Measurements from ENCODE around the gene DNAJB8. TPM values are rescaled to one million over a fixed set of nuclear protein-coding genes. Genes with fewer than 3 reads are reported as not detected.

DNAJB8 gene
- total and polyA plus RNA-seq, 3 experiments from 2014 or later = not detected

DNA sequence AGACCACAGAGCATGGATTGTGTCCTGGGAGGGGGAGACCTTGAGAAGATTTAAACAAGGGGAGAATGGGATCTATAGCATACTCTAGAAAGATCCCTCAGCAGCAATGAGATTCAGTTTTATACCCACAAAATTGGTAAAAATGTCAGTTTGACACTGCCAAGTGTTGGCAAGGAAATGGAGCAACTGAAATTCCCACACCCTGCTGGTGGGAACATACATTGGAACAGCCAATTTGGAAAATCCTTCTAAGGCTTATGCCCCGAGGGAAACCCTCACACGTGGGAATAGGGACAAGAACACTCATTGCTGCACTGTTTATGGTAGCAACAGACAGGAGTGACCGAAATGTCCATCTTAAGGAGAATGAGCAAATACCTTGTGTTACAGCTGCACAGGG lies 5.0 kb upstream of the DNAJB8 start:
- peaks cover 21 to 38% of the 10 kb centered on the region in 2 donors for H3K27me3 Mint-ChIP-seq
- H3K4me3 ChIP-seq (ENCODE audit: low read length) = no peak overlapping the region
- no peaks in the 10 kb centered on the region for H3K4me1 ChIP-seq (ENCODE audit: insufficient read depth, low read length)
- no peaks in the 10 kb centered on the region for H3K36me3 Mint-ChIP-seq
- ChIA-PET CTCF (no interaction called here), POLR2A (no interaction called here)
- no peaks in the 10 kb centered on the region for H3K9me3 ChIP-seq (ENCODE audit: low read length)
- no peak for DNase-seq
- peaks cover 4 to 6% (median 4%) of the 10 kb centered on the region in 3 donors for H3K4me1 Mint-ChIP-seq
- peak overlapping the region in 2 of 8 donors; percentile 48 to 51 for H3K27ac Mint-ChIP-seq
- no peaks in the 10 kb centered on the region for H3K9me3 Mint-ChIP-seq
- no peak overlapping the region for H3K27ac ChIP-seq (ENCODE audit: low read depth, low read length)
- no peaks in the 10 kb centered on the region for H3K36me3 ChIP-seq (ENCODE audit: insufficient read depth, low read length)
- H3K27me3 ChIP-seq (ENCODE audit: insufficient read depth, low read length, poor library complexity, severe bottlenecking) = no peaks in the 10 kb centered on the region
- no peak overlapping the region for H3K4me3 Mint-ChIP-seq

DNA sequence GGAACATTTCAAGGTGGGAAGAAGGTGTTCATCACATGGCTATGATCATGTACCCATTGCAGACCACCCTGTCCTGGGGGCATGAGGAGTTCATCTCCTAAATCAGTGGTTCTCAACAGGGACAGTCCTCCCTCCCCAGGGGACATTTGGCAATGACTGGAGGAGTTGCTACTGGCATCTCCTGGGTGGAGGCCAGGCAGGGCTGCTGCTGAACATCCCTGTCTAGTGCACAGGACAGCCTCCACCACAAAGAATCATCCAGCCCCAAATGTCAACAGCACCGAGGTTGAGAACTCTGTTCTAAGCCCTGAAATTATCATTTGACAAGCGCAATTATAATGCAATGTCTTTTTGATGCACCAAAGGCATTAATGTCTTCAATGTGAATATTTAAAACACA lies 4.4 kb upstream of the DNAJB8 start:
- Mint-ChIP-seq H3K4me3 (no peak overlapping the region), H3K4me1 (peaks cover 4 to 6% (median 4%) of the 10 kb centered on the region in 3 donors), H3K36me3 (no peaks in the 10 kb centered on the region), H3K27ac (no peak overlapping the region), H3K27me3 (peaks cover 21 to 44% of the 10 kb centered on the region in 2 donors), H3K9me3 (no peaks in the 10 kb centered on the region)
- DNase-seq = no peak
- Histone ChIP-seq H3K9me3 (ENCODE audit: low read length) (no peaks in the 10 kb centered on the region), H3K27ac (ENCODE audit: low read depth, low read length) (no peak overlapping the region), H3K4me1 (ENCODE audit: insufficient read depth, low read length) (no peaks in the 10 kb centered on the region), H3K36me3 (ENCODE audit: insufficient read depth, low read length) (no peaks in the 10 kb centered on the region), H3K4me3 (ENCODE audit: low read length) (no peak overlapping the region), H3K27me3 (ENCODE audit: insufficient read depth, low read length, poor library complexity, severe bottlenecking) (no peaks in the 10 kb centered on the region)
- POLR2A ChIA-PET = no interaction called here
- CTCF ChIA-PET = no interaction called here

GRCh38 chr3:128470134-128470899 lies 3.6 kb upstream of the DNAJB8 start:
- Mint-ChIP-seq H3K4me1 (peaks cover 4 to 6% (median 4%) of the 10 kb centered on the region in 3 donors), H3K27ac (no peak overlapping the region), H3K9me3 (no peaks in the 10 kb centered on the region), H3K36me3 (peaks cover 0 to 2% (median 0%) of the 10 kb centered on the region in 3 donors), H3K4me3 (no peak overlapping the region), H3K27me3 (peaks cover 24 to 52% of the 10 kb centered on the region in 2 donors)
- DNase-seq = no peak
- no peak overlapping the region for H3K27ac ChIP-seq (ENCODE audit: low read depth, low read length)
- no peaks in the 10 kb centered on the region for H3K36me3 ChIP-seq (ENCODE audit: insufficient read depth, low read length)
- POLR2A ChIA-PET = no interaction called here
- no peaks in the 10 kb centered on the region for H3K9me3 ChIP-seq (ENCODE audit: low read length)
- CTCF ChIA-PET = no interaction called here
- no peaks in the 10 kb centered on the region for H3K4me1 ChIP-seq (ENCODE audit: insufficient read depth, low read length)
- H3K4me3 ChIP-seq (ENCODE audit: low read length) = no peak overlapping the region
- H3K27me3 ChIP-seq (ENCODE audit: insufficient read depth, low read length, poor library complexity, severe bottlenecking) = no peaks in the 10 kb centered on the region

- no peaks in the 10 kb centered on the region for H3K9me3 Mint-ChIP-seq
- peaks cover 4 to 6% (median 4%) of the 10 kb centered on the region in 3 donors for H3K4me1 Mint-ChIP-seq
- no peak overlapping the region for H3K27ac ChIP-seq (ENCODE audit: low read depth, low read length)
- H3K36me3 ChIP-seq (ENCODE audit: insufficient read depth, low read length) = no peaks in the 10 kb centered on the region
- peak overlapping the region in 1 of 8 donors; percentile 24 for H3K27ac Mint-ChIP-seq
- CTCF ChIA-PET = no interaction called here
- H3K9me3 ChIP-seq (ENCODE audit: low read length) = no peaks in the 10 kb centered on the region
- H3K27me3 ChIP-seq (ENCODE audit: insufficient read depth, low read length, poor library complexity, severe bottlenecking) = no peaks in the 10 kb centered on the region
- no peak overlapping the region for H3K4me3 Mint-ChIP-seq
- no peaks in the 10 kb centered on the region for H3K4me1 ChIP-seq (ENCODE audit: insufficient read depth, low read length)
- peaks cover 0 to 2% (median 0%) of the 10 kb centered on the region in 3 donors for H3K36me3 Mint-ChIP-seq
- no peak for DNase-seq
- peaks cover 22 to 56% of the 10 kb centered on the region in 2 donors for H3K27me3 Mint-ChIP-seq
- no peak overlapping the region for H3K4me3 ChIP-seq (ENCODE audit: low read length)
- POLR2A ChIA-PET = no interaction called here
These were observed 2.9 kb upstream of the DNAJB8 start for GRCh38 chr3:128469556-128469955.

GRCh38 chr3:128468791-128469527 lies 2.3 kb upstream of the DNAJB8 start:
- Histone ChIP-seq H3K9me3 (ENCODE audit: low read length) (no peaks in the 10 kb centered on the region), H3K4me1 (ENCODE audit: insufficient read depth, low read length) (no peaks in the 10 kb centered on the region), H3K27ac (ENCODE audit: low read depth, low read length) (no peak overlapping the region), H3K27me3 (ENCODE audit: insufficient read depth, low read length, poor library complexity, severe bottlenecking) (no peaks in the 10 kb centered on the region), H3K4me3 (ENCODE audit: low read length) (no peak overlapping the region), H3K36me3 (ENCODE audit: insufficient read depth, low read length) (no peaks in the 10 kb centered on the region)
- ChIA-PET CTCF (no interaction called here), POLR2A (no interaction called here)
- Mint-ChIP-seq H3K27me3 (peaks cover 16 to 56% of the 10 kb centered on the region in 2 donors), H3K36me3 (peaks cover 0 to 2% (median 0%) of the 10 kb centered on the region in 3 donors), H3K27ac (no peak overlapping the region), H3K4me3 (no peak overlapping the region), H3K4me1 (peaks cover 4 to 6% (median 4%) of the 10 kb centered on the region in 3 donors), H3K9me3 (no peaks in the 10 kb centered on the region)
- no peak for DNase-seq

DNA sequence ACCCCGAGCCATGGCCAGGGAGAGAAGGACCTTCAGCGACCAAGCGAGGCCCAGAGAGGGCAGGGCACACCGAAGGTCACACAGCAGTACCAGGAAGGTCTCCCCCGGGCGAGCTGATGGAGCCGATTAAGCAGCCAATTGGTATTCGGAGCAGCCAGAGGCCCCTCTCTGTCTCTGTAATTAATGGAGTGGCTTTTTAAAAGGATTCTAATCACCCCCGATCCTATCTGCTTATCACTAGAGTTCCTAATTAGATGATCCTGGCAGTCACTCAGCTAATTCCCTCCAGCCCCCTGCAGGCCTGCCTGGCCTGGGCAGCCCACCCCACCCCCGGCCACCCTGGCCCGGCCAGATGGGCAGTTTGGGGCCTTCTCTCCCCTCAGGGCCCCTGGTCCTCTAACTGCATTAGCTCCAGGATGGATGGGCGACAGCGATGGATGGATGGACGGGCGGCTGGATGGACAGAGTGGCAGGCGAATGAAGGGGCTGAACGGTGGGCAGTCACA lies 1.6 kb upstream of the DNAJB8 start:
- Histone ChIP-seq H3K4me3 (ENCODE audit: low read length) (no peak overlapping the region), H3K27me3 (ENCODE audit: insufficient read depth, low read length, poor library complexity, severe bottlenecking) (no peaks in the 10 kb centered on the region), H3K9me3 (ENCODE audit: low read length) (no peaks in the 10 kb centered on the region), H3K27ac (ENCODE audit: low read depth, low read length) (no peak overlapping the region), H3K4me1 (ENCODE audit: insufficient read depth, low read length) (no peaks in the 10 kb centered on the region), H3K36me3 (ENCODE audit: insufficient read depth, low read length) (no peaks in the 10 kb centered on the region)
- ChIA-PET POLR2A (no interaction called here), CTCF (no interaction called here)
- Mint-ChIP-seq H3K27ac (no peak overlapping the region), H3K4me3 (no peak overlapping the region), H3K27me3 (peaks cover 12 to 53% of the 10 kb centered on the region in 2 donors), H3K4me1 (peaks cover 4 to 6% (median 4%) of the 10 kb centered on the region in 3 donors), H3K9me3 (no peaks in the 10 kb centered on the region), H3K36me3 (peaks cover 0 to 2% (median 0%) of the 10 kb centered on the region in 3 donors)
- no peak for DNase-seq

DNA sequence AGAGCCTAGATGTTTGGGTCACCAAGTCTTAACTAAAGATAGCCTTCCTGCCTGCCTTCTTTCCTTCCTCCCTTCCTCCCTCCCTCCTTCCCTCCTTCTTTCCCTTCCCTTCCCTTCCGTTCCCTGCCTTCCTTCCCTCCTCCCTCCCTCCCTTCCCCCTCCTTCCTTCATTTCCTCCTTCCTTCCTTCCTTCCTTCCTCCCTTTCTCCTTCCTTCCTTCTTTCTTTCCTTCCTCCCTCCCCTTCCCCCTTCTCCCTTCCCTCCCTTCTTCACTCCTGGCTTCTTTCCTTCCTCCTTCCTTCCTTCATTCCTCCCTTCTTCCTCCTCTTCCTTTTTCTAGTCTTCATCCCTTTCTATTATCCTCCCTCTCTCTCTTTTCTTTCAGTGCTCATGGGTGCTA lies 2.0 kb downstream of the DNAJB8 start:
- Mint-ChIP-seq H3K36me3 (peaks cover 0 to 2% (median 0%) of the 10 kb centered on the region in 3 donors), H3K27me3 (peaks cover 16 to 41% of the 10 kb centered on the region in 2 donors), H3K4me1 (peaks cover 4 to 6% (median 4%) of the 10 kb centered on the region in 3 donors), H3K9me3 (no peaks in the 10 kb centered on the region), H3K4me3 (no peak overlapping the region), H3K27ac (peak overlapping the region in 1 of 8 donors; percentile 41)
- Histone ChIP-seq H3K27me3 (ENCODE audit: insufficient read depth, low read length, poor library complexity, severe bottlenecking) (no peaks in the 10 kb centered on the region), H3K4me1 (ENCODE audit: insufficient read depth, low read length) (no peaks in the 10 kb centered on the region), H3K36me3 (ENCODE audit: insufficient read depth, low read length) (no peaks in the 10 kb centered on the region), H3K9me3 (ENCODE audit: low read length) (no peaks in the 10 kb centered on the region), H3K27ac (ENCODE audit: low read depth, low read length) (no peak overlapping the region), H3K4me3 (ENCODE audit: low read length) (no peak overlapping the region)
- POLR2A ChIA-PET = no interaction called here
- CTCF ChIA-PET = no interaction called here
- no peak for DNase-seq

GRCh38 chr3:128464188-128464587 lies 2.5 kb downstream of the DNAJB8 start:
- peaks cover 16 to 41% of the 10 kb centered on the region in 2 donors for H3K27me3 Mint-ChIP-seq
- CTCF ChIA-PET = no interaction called here
- H3K4me3 Mint-ChIP-seq = no peak overlapping the region
- H3K27me3 ChIP-seq (ENCODE audit: insufficient read depth, low read length, poor library complexity, severe bottlenecking) = no peaks in the 10 kb centered on the region
- peaks cover 0 to 2% (median 0%) of the 10 kb centered on the region in 3 donors for H3K36me3 Mint-ChIP-seq
- H3K4me3 ChIP-seq (ENCODE audit: low read length) = no peak overlapping the region
- no peaks in the 10 kb centered on the region for H3K4me1 ChIP-seq (ENCODE audit: insufficient read depth, low read length)
- no peak overlapping the region for H3K27ac ChIP-seq (ENCODE audit: low read depth, low read length)
- H3K27ac Mint-ChIP-seq = no peak overlapping the region
- no peaks in the 10 kb centered on the region for H3K9me3 Mint-ChIP-seq
- POLR2A ChIA-PET = no interaction called here
- no peaks in the 10 kb centered on the region for H3K9me3 ChIP-seq (ENCODE audit: low read length)
- no peaks in the 10 kb centered on the region for H3K36me3 ChIP-seq (ENCODE audit: insufficient read depth, low read length)
- no peak for DNase-seq
- H3K4me1 Mint-ChIP-seq = peaks cover 4 to 6% (median 4%) of the 10 kb centered on the region in 3 donors

Measured in CD8-positive, alpha-beta memory T cell (primary cell).